GM12878 (cell line): ENCODE data around the gene BICDL2. TPM values are rescaled to one million over a fixed set of nuclear protein-coding genes. Genes with fewer than 3 reads are reported as not detected.
A peak's percentile ranks its signal among the peaks of the same experiment; 100 is the strongest.

Experiments used
- ATAC-seq: fragments of 200-7000 bp; cut with Tn5 transposase; 3 replicates; pipeline ENCODE4 v1.9.1; 2020; ENCODE audit warnings: mild to moderate bottlenecking, moderate library complexity
- BruUV-seq: library from RNA; stranded (reverse); fragments of 400-500 nt; replicated peaks from 2 replicates; lab custom pipeline; 2021; lab: Mats Ljungman, UMichigan
- CTCF ChIA-PET: fragments of 300-600 bp; sonication (Branson Sonifier 250); formaldehyde crosslinking; extraction: SDS; loops from one replicate; lab custom pipeline; 2021; ENCODE audit warnings: inconsistent platforms; lab: Yijun Ruan, JAX
- POLR2A ChIA-PET: fragments of 350-600 bp; formaldehyde crosslinking; extraction: SDS; loops from one replicate; lab custom pipeline; 2021; ENCODE audit warnings: inconsistent platforms; lab: Charles Lee
- RAD21 ChIA-PET: fragments of 300-600 bp; sonication (Branson Sonifier 250); formaldehyde crosslinking; loops from one replicate; lab custom pipeline; 2023; ENCODE audit warnings: antibody characterized with exemption; ENCODE audit not compliant: unreplicated experiment; lab: Charles Lee
- SMC1A ChIA-PET: fragments of 300-600 bp; sonication (Branson Sonifier 250); formaldehyde crosslinking; loops from one replicate; lab custom pipeline; 2023; ENCODE audit not compliant: unreplicated experiment, uncharacterized antibody; lab: Charles Lee
- DNase-seq: peaks from one replicate; pipeline ENCODE4 v3.0.0-alpha.2; 2011; ENCODE audit warnings: low read depth, low spot score
- FAIRE-seq: peaks from 3 replicates; lab custom pipeline; 2011; peaks lifted over from hg19 to GRCh38; lab: Jason Lieb, UNC
- H2AFZ ChIP-seq: 2 replicates; pipeline ENCODE4 v1.6.0; 2011; ENCODE audit warnings: low read depth, low read length, control low read depth; ENCODE audit not compliant: control insufficient read depth
- H3K27ac ChIP-seq: 2 replicates; pipeline ENCODE4 v1.5.1; 2011; ENCODE audit warnings: control low read depth; ENCODE audit not compliant: control insufficient read depth, insufficient read depth
- H3K27me3 ChIP-seq, 2 experiments: replicated peaks in 1 of 2; 2 replicates each; pipeline versions ENCODE4 v1.6.0 to v1.6.1; 2011; ENCODE audit warnings: low read length in 1 of 2; ENCODE audit not compliant: control insufficient read depth in 2 of 2, insufficient read depth in 2 of 2
- H3K36me3 ChIP-seq, 2 experiments: 2 replicates each; pipeline ENCODE4 v1.5.1; 2011; ENCODE audit warnings: low read length in 1 of 2; ENCODE audit not compliant: control insufficient read depth in 2 of 2, insufficient read depth in 2 of 2
- H3K4me1 ChIP-seq: 2 replicates; pipeline ENCODE4 v1.6.1; 2011; ENCODE audit warnings: mild to moderate bottlenecking, low read length, moderate library complexity, mixed read lengths; ENCODE audit not compliant: control insufficient read depth, insufficient read depth
- H3K4me2 ChIP-seq: 2 replicates; pipeline ENCODE4 v1.6.0; 2011; ENCODE audit warnings: control low read depth; ENCODE audit not compliant: control insufficient read depth, insufficient read depth
- H3K4me3 ChIP-seq: fragments of 200-600 bp; sonication (generic); 2 replicates; pipeline ENCODE4 v1.5.1; 2016
- H3K79me2 ChIP-seq: 2 replicates; pipeline ENCODE4 v1.6.0; 2011; ENCODE audit warnings: low read length; ENCODE audit not compliant: control insufficient read depth, insufficient read depth
- H3K9ac ChIP-seq: 2 replicates; pipeline ENCODE4 v1.8.0; 2011; ENCODE audit warnings: low read length, control low read depth, mixed read lengths; ENCODE audit not compliant: control insufficient read depth, insufficient read depth
- H3K9me3 ChIP-seq: replicated peaks from 3 replicates; pipeline ENCODE4 v1.5.1; 2011; ENCODE audit warnings: mild to moderate bottlenecking, low read length; ENCODE audit not compliant: control insufficient read depth, insufficient read depth
- H4K20me1 ChIP-seq: 2 replicates; pipeline ENCODE4 v1.6.0; 2011; ENCODE audit not compliant: control insufficient read depth, insufficient read depth
- BCL3 ChIP-seq: IDR thresholded peaks from 2 replicates; pipeline ENCODE4 v1.6.1; 2011; ENCODE audit warnings: borderline replicate concordance, low read depth, mild to moderate bottlenecking, moderate library complexity, low read length; ENCODE audit not compliant: insufficient read depth, poor library complexity, severe bottlenecking
- BHLHE40 ChIP-seq, 2 experiments: fragments of 450-650 bp in 1 of 2; IDR thresholded peaks; 2 replicates each; pipeline ENCODE4 v1.6.1; 2011 to 2017; ENCODE audit warnings: low read depth in 2 of 2, borderline replicate concordance in 1 of 2, improper control_type of control experiment in 1 of 2, low read length in 1 of 2, mild to moderate bottlenecking in 1 of 2
- BMI1 ChIP-seq: fragments of 450-650 bp; IDR thresholded peaks from 2 replicates; pipeline ENCODE4 v1.6.1; 2016; ENCODE audit warnings: mild to moderate bottlenecking, moderate library complexity, borderline replicate concordance
- CREB1 ChIP-seq: IDR thresholded peaks from 2 replicates; pipeline ENCODE4 v1.6.1; 2012; ENCODE audit warnings: low read depth, mild to moderate bottlenecking, inconsistent platforms
- E4F1 ChIP-seq: fragments of 450-650 bp; IDR thresholded peaks from 2 replicates; pipeline ENCODE4 v1.6.1; 2018; ENCODE audit warnings: borderline replicate concordance, mild to moderate bottlenecking; ENCODE audit not compliant: partially characterized antibody
- EP300 ChIP-seq, 2 experiments: fragments of 150-350 bp in 1 of 2; IDR thresholded peaks; 2 replicates each; pipeline ENCODE4 v1.6.1; 2011 to 2012; ENCODE audit warnings: low read depth in 2 of 2, low read length in 2 of 2, borderline replicate concordance in 1 of 2, improper control_type of control experiment in 1 of 2, inconsistent platforms in 1 of 2; ENCODE audit not compliant: control insufficient read depth in 1 of 2
- EZH2 ChIP-seq: IDR thresholded peaks from 2 replicates; pipeline ENCODE4 v1.6.1; 2012; ENCODE audit warnings: low read depth, mild to moderate bottlenecking, control low read depth, inconsistent platforms, low read length, borderline replicate concordance; ENCODE audit not compliant: control insufficient read depth
- IKZF1 ChIP-seq: fragments of 450-650 bp; conservative IDR thresholded peaks from 2 replicates; pipeline ENCODE4 v1.6.1; 2017; ENCODE audit warnings: antibody characterized with exemption, mild to moderate bottlenecking
- JUND ChIP-seq: IDR thresholded peaks from 2 replicates; pipeline ENCODE4 v1.6.1; 2012; ENCODE audit warnings: low read depth, mild to moderate bottlenecking, low read length, improper control_type of control experiment, moderate library complexity
- SP1 ChIP-seq: IDR thresholded peaks from one replicate; pipeline ENCODE4 v1.6.1; 2011; ENCODE audit warnings: low read depth, low read length
- TCF12 ChIP-seq: IDR thresholded peaks from 2 replicates; pipeline ENCODE4 v1.6.1; 2011; ENCODE audit warnings: low read depth, mild to moderate bottlenecking, low read length
- YBX1 ChIP-seq: fragments of 450-650 bp; IDR thresholded peaks from 2 replicates; pipeline ENCODE4 v1.6.1; 2016; ENCODE audit warnings: antibody characterized with exemption
- ZBED1 ChIP-seq: IDR thresholded peaks from 2 replicates; pipeline ENCODE4 v1.6.1; 2016; ENCODE audit warnings: borderline replicate concordance
- ZBTB40 ChIP-seq: fragments of 450-650 bp; IDR thresholded peaks from 2 replicates; pipeline ENCODE4 v1.6.1; 2016; ENCODE audit warnings: mild to moderate bottlenecking, moderate library complexity, borderline replicate concordance
- WGBS: methylation state at CpG from one replicate; pipeline ENCODE4 v1.1.6; 2016; ENCODE audit warnings: low lambda C conversion rate; ENCODE audit not compliant: insufficient replicate concordance, insufficient coverage; ENCODE audit errors: missing lambda C conversion rate; 5-methylcytosine and 5-hydroxymethylcytosine counted together
- in situ Hi-C: fragments of 300-500 bp; cut with MboI; formaldehyde crosslinking; loops from 9 replicates; pipeline ENCODE4 v1.14.3; 2018; ENCODE audit warnings: mixed read lengths
- intact Hi-C: fragments of 100-400 bp; cut with micrococcal nuclease; formaldehyde crosslinking; loops from one replicate; pipeline ENCODE4 v1.14.2; 2022; ENCODE audit not compliant: unreplicated experiment
- polyA plus RNA-seq, 11 experiments: library from polyadenylated mRNA; depleted of rRNA in 4 of 11; unstranded in 6 of 11; stranded (reverse) in 5 of 11; fragments of >200 nt; fragmentation: Nextera tagmentation in 4 of 11; fragmentation: Illumina TruSeq in 1 of 11; extraction: Ambion mirVana in 4 of 11; extraction: Trizol in 1 of 11; gene quantifications; 1 replicate in 1 of 11; 2 replicates in 10 of 11; pipeline versions ENCODE4 v1.2.1 to v1.2.3, GENCODE V29; 2011 to 2016; ENCODE audit warnings: inconsistent platforms in 2 of 11, missing spikeins in 2 of 11, low read depth in 1 of 11
- total RNA-seq, 4 experiments: library from RNA; depleted of rRNA in 3 of 4; stranded (reverse); fragments of >200 nt in 3 of 4; fragmentation: Illumina TruSeq in 1 of 4; extraction: Trizol in 1 of 4; gene quantifications; 2 replicates each; pipeline versions ENCODE4 v1.2.1 to v1.2.3, GENCODE V29; 2013 to 2021

The BICDL2 gene
- total and polyA plus RNA-seq, 10 of the 15 experiments (the other 5 are each of a cell fraction or from before 2014, with no cell fraction given) = not detected

- Histone ChIP-seq H4K20me1 (no peaks in the 10 kb centered on the region), H3K4me2 (peak overlapping the region; percentile 89), H3K9me3 (no peaks in the 10 kb centered on the region; the same call in 2 of the 3 replicates), H3K27ac (peak overlapping the region; percentile 25; the same call in 1 of the 2 replicates), H3K79me2 (peaks cover 25% of the 10 kb centered on the region), H3K9ac (peak overlapping the region; percentile 75; the same call in 1 of the 2 replicates), H3K4me1 (peaks cover 19% of the 10 kb centered on the region), H3K27me3 (no peaks in the 10 kb centered on the region), H3K4me3 (peak overlapping the region; percentile 62), H3K36me3 (no peaks in the 10 kb centered on the region; a peak in 2 of 4 replicates), H2AFZ (no peak overlapping the region)
- WGBS = 97% methylated on average over 7 of the region's 7 CpGs
- RAD21 ChIA-PET = interaction anchor here (1.2 to 1.6 kb wide), 3 partner anchors 32 to 92 kb away, joined by 3 to 6 read pairs (median 4); partner anchors contain the start of gene ZSCAN10
- no peak for DNase-seq
- POLR2A ChIA-PET = interaction anchor here (1.1 to 2.7 kb wide), 3 partner anchors 10 to 72 kb away, joined by 4 to 38 read pairs (median 8); partner anchors contain the start of gene ZNF213
- TF ChIP-seq SP1 = no peak
- no peak for TF ChIP-seq ZBTB40
- no peak for TF ChIP-seq ZBED1
- no peak for TF ChIP-seq EZH2
- TF ChIP-seq YBX1 = no peak
- no peak for TF ChIP-seq CREB1
- TF ChIP-seq EP300 (IDR thresholded peaks at IDR 0.05; ENCODE audit: borderline replicate concordance in 1 of 2, control insufficient read depth in 1 of 2, low read depth in 2 of 2, low read length in 2 of 2) = no peak
- no peak for TF ChIP-seq JUND
- TF ChIP-seq BCL3 = no peak
- TF ChIP-seq BHLHE40 (IDR thresholded peaks at IDR 0.05; ENCODE audit: borderline replicate concordance in 1 of 2, low read depth in 2 of 2, low read length in 1 of 2) = no peak
- TF ChIP-seq E4F1 = no peak
- no peak for TF ChIP-seq IKZF1
- TF ChIP-seq BMI1 = no peak
- no peak for TF ChIP-seq TCF12
- FAIRE-seq = no peak
- peak; percentile 16; the same call in 2 of the 3 replicates for ATAC-seq
- SMC1A ChIA-PET = interaction anchor here (1.0 to 6.1 kb wide), 3 partner anchors 10 to 62 kb away, joined by 3 to 52 read pairs (median 7); no protein-coding TSS in a partner anchor
- CTCF ChIA-PET = interaction anchor here (0.5 to 9.5 kb wide), 6 partner anchors 10 to 200 kb away, joined by 3 to 174 read pairs (median 4); no protein-coding TSS in a partner anchor
- BruUV-seq = no TSS peak
- in situ Hi-C loops (no loop called here), intact Hi-C loops (no loop called here)
These were observed 29.6 kb upstream of the BICDL2 start for GRCh38 chr16:3066440-3066748.
